HepG2 (cell line): ENCODE measurements around the gene EXOC6B. TPM values are rescaled to one million over a fixed set of nuclear protein-coding genes. Genes with fewer than 3 reads are reported as not detected.

Experiments
- ATAC-seq: fragments of 200-7000 bp; cut with Tn5 transposase; 3 replicates; pipeline ENCODE4 v1.9.1; 2020; ENCODE audit warnings: mild to moderate bottlenecking, moderate library complexity
- BruUV-seq: library from RNA; stranded (reverse); fragments of 400-500 nt; replicated peaks from 2 replicates; lab custom pipeline; 2021; lab: Mats Ljungman, UMichigan
- CTCF ChIA-PET: fragments of 300-600 bp; formaldehyde crosslinking; extraction: SDS; loops from one replicate; lab custom pipeline; 2021; ENCODE audit warnings: low total read pairs, inconsistent platforms, low intra/inter-chr PET ratio; lab: Yijun Ruan, JAX
- POLR2A ChIA-PET: fragments of 350-600 bp; sonication (Branson Sonifier 250); formaldehyde crosslinking; loops from one replicate; lab custom pipeline; 2020; ENCODE audit warnings: antibody characterized with exemption, inconsistent platforms; lab: Yijun Ruan, JAX
- DNase-seq: peaks from one replicate; pipeline ENCODE4 v3.0.0-alpha.2; 2015; ENCODE audit warnings: low spot score
- FAIRE-seq: peaks from 3 replicates; lab custom pipeline; 2011; peaks lifted over from hg19 to GRCh38; lab: Jason Lieb, UNC
- H2AFZ ChIP-seq: one replicate; pipeline ENCODE4 v1.6.1; 2011; ENCODE audit warnings: low read length, inconsistent platforms
- H3K27ac ChIP-seq: fragments of 300-600 bp; 3 replicates; pipeline ENCODE4 v1.8.0; 2011; ENCODE audit warnings: mixed run types, mild to moderate bottlenecking, mixed read lengths, low read length, inconsistent platforms; ENCODE audit not compliant: insufficient read depth; ENCODE audit errors: extremely low read length
- H3K27me3 ChIP-seq, 2 experiments: fragments of 200-600 bp in 1 of 2; 2 replicates in 1 of 2; 3 replicates in 1 of 2; pipeline versions ENCODE4 v1.6.0 to v1.8.0; 2011; ENCODE audit warnings: low read length in 2 of 2, mild to moderate bottlenecking in 2 of 2, moderate library complexity in 2 of 2, inconsistent platforms in 1 of 2; ENCODE audit not compliant: insufficient read depth in 2 of 2, control insufficient read depth in 1 of 2
- H3K36me3 ChIP-seq, 2 experiments: fragments of 200-600 bp in 1 of 2; replicated peaks in 1 of 2; 2 replicates in 1 of 2; 3 replicates in 1 of 2; pipeline versions ENCODE4 v1.5.1 to v1.8.0; 2011; ENCODE audit warnings: low read length in 2 of 2, inconsistent platforms in 1 of 2; ENCODE audit not compliant: insufficient read depth in 2 of 2, control insufficient read depth in 1 of 2
- H3K4me1 ChIP-seq: 2 replicates; pipeline ENCODE4 v1.5.1; 2012; ENCODE audit warnings: low read length, inconsistent platforms; ENCODE audit not compliant: insufficient read depth
- H3K4me2 ChIP-seq: 2 replicates; pipeline ENCODE4 v1.6.0; 2011; ENCODE audit warnings: low read depth, low read length, inconsistent platforms
- H3K4me3 ChIP-seq, 3 experiments: fragments of 200-600 bp in 1 of 3; sonication (generic), shearing (Covaris generic) in 1 of 3; replicated peaks in 1 of 3; 2 replicates each; pipeline ENCODE4 v1.5.1; 2011 to 2016; ENCODE audit warnings: low read length in 3 of 3, inconsistent platforms in 2 of 3, low read depth in 2 of 3, mild to moderate bottlenecking in 2 of 3, control low read depth in 1 of 3, mixed read lengths in 1 of 3; ENCODE audit not compliant: insufficient read depth in 1 of 3
- H3K79me2 ChIP-seq: one replicate; pipeline ENCODE4 v1.6.1; 2011; ENCODE audit warnings: low read length, inconsistent platforms; ENCODE audit not compliant: insufficient read depth
- H3K9ac ChIP-seq: 2 replicates; pipeline ENCODE4 v1.6.0; 2011; ENCODE audit warnings: mild to moderate bottlenecking, low read depth, low read length, inconsistent platforms; ENCODE audit not compliant: insufficient read depth
- H3K9me3 ChIP-seq: 2 replicates; pipeline ENCODE4 v1.5.1; 2012; ENCODE audit warnings: mild to moderate bottlenecking, low read length
- H4K20me1 ChIP-seq: 2 replicates; pipeline ENCODE4 v1.6.0; 2011; ENCODE audit warnings: inconsistent platforms, mild to moderate bottlenecking, low read length, moderate library complexity; ENCODE audit not compliant: insufficient read depth
- CEBPB ChIP-seq: IDR thresholded peaks from 2 replicates; pipeline ENCODE4 v1.6.1; 2011; ENCODE audit warnings: low read depth, low read length, improper control_type of control experiment, borderline replicate concordance
- GLI4 ChIP-seq: sonication (generic); formaldehyde crosslinking; IDR thresholded peaks from 2 replicates; pipeline ENCODE4 v1.5.1; 2020; ENCODE audit warnings: missing genetic modification reagents, mild to moderate bottlenecking, moderate library complexity, borderline replicate concordance
- GLMP ChIP-seq: sonication (generic); formaldehyde crosslinking; IDR thresholded peaks from 2 replicates; pipeline ENCODE4 v1.9.0; 2021; ENCODE audit warnings: missing genetic modification reagents, mild to moderate bottlenecking, borderline replicate concordance
- GTF2F1 ChIP-seq: fragments of 150-350 bp; IDR thresholded peaks from 2 replicates; pipeline ENCODE4 v1.6.1; 2014; ENCODE audit warnings: low read length
- JDP2 ChIP-seq: sonication (generic); formaldehyde crosslinking; IDR thresholded peaks from 2 replicates; pipeline ENCODE4 v1.8.1; 2022; ENCODE audit warnings: missing genetic modification reagents, borderline replicate concordance
- NCOA2 ChIP-seq: sonication (generic); formaldehyde crosslinking; IDR thresholded peaks from 2 replicates; pipeline ENCODE4 v1.8.0; 2022; ENCODE audit warnings: inconsistent platforms
- RAD51 ChIP-seq: fragments of 450-650 bp; IDR thresholded peaks from 2 replicates; pipeline ENCODE4 v1.6.1; 2016; ENCODE audit warnings: borderline replicate concordance
- SUZ12 ChIP-seq: fragments of 150-350 bp; IDR thresholded peaks from 2 replicates; pipeline ENCODE4 v1.6.1; 2014; ENCODE audit warnings: low read depth, low read length
- TEF ChIP-seq: sonication (generic); formaldehyde crosslinking; IDR thresholded peaks from 2 replicates; pipeline ENCODE4 v1.5.0; 2020; ENCODE audit warnings: missing genetic modification reagents
- TMF1 ChIP-seq: sonication (generic); formaldehyde crosslinking; IDR thresholded peaks from 2 replicates; pipeline ENCODE4 v1.8.1; 2022; ENCODE audit warnings: low read depth, missing genetic modification reagents
- WIZ ChIP-seq: sonication (generic); formaldehyde crosslinking; IDR thresholded peaks from 2 replicates; pipeline ENCODE4 v1.5.1; 2020; ENCODE audit warnings: mild to moderate bottlenecking, missing genetic modification reagents
- ZBTB44 ChIP-seq: sonication (generic); formaldehyde crosslinking; IDR thresholded peaks from 2 replicates; pipeline ENCODE4 v1.4.0; 2020; ENCODE audit warnings: missing genetic modification reagents
- ZNF124 ChIP-seq: sonication (generic); formaldehyde crosslinking; IDR thresholded peaks from 2 replicates; pipeline ENCODE4 v1.4.0; 2020; ENCODE audit warnings: missing genetic modification reagents
- ZNF225 ChIP-seq: sonication (generic); formaldehyde crosslinking; IDR thresholded peaks from 2 replicates; pipeline ENCODE4 v1.4.0; 2020; ENCODE audit warnings: mild to moderate bottlenecking, missing genetic modification reagents
- ZNF331 ChIP-seq: sonication (generic); formaldehyde crosslinking; IDR thresholded peaks from 2 replicates; pipeline ENCODE4 v1.4.0; 2020; ENCODE audit warnings: missing genetic modification reagents
- ZNF737 ChIP-seq: sonication (generic); formaldehyde crosslinking; IDR thresholded peaks from 2 replicates; pipeline ENCODE4 v1.5.0; 2020; ENCODE audit warnings: missing genetic modification reagents, mild to moderate bottlenecking, borderline replicate concordance
- ZZZ3 ChIP-seq: sonication (generic); formaldehyde crosslinking; IDR thresholded peaks from 2 replicates; pipeline ENCODE4 v1.4.0; 2020; ENCODE audit warnings: missing genetic modification reagents, mild to moderate bottlenecking, borderline replicate concordance
- in situ Hi-C: cut with HindIII; loops from 2 replicates; pipeline ENCODE4 v1.10.0; 2017; ENCODE audit warnings: low pct_unique_long_range_greater_than_20kb; ENCODE audit not compliant: extremely low pct_ligation_motif_present
- intact Hi-C: fragments of 100-400 bp; cut with micrococcal nuclease; formaldehyde crosslinking; loops from one replicate; pipeline ENCODE4 v1.10.0; 2022; ENCODE audit not compliant: unreplicated experiment
- polyA plus RNA-seq, 8 experiments: library from polyadenylated mRNA; depleted of rRNA in 3 of 8; stranded (reverse) in 7 of 8; unstranded in 1 of 8; fragments of >200 nt; fragmentation: Illumina TruSeq in 4 of 8; extraction: Trizol in 4 of 8; gene quantifications; 2 replicates each; pipeline versions ENCODE4 v1.2.1 to v1.2.3, GENCODE V29; 2011 to 2016; ENCODE audit warnings: low read depth in 4 of 8, missing spikeins in 1 of 8, mixed read lengths in 1 of 8; ENCODE audit not compliant: insufficient read depth in 1 of 8
- total RNA-seq, 5 experiments: library from RNA; depleted of rRNA; stranded (reverse); fragments of >200 nt; fragmentation: Illumina TruSeq; extraction: Trizol; gene quantifications; 2 replicates each; pipeline ENCODE4 v1.2.3, GENCODE V29; 2016; ENCODE audit warnings: low read depth in 1 of 5
- TF ChIP-seq, protein P1 (sequence below): sonication (generic); formaldehyde crosslinking; IDR thresholded peaks from 2 replicates; pipeline ENCODE4 v1.4.0; 2020; ENCODE audit warnings: mild to moderate bottlenecking, missing genetic modification reagents
- TF ChIP-seq, protein P2 (sequence below): IDR thresholded peaks from 2 replicates; pipeline ENCODE4 v1.6.1; 2016
- TF ChIP-seq, protein P3 (sequence below): sonication (generic); formaldehyde crosslinking; IDR thresholded peaks from 2 replicates; pipeline ENCODE4 v1.4.0; 2020; ENCODE audit warnings: missing genetic modification reagents, mild to moderate bottlenecking, borderline replicate concordance

Gene EXOC6B
- total and polyA plus RNA-seq, 2 of the 13 experiments (the other 11 are each of a cell fraction or from before 2014, with no cell fraction given): 9.1 to 15.9 TPM

DNA sequence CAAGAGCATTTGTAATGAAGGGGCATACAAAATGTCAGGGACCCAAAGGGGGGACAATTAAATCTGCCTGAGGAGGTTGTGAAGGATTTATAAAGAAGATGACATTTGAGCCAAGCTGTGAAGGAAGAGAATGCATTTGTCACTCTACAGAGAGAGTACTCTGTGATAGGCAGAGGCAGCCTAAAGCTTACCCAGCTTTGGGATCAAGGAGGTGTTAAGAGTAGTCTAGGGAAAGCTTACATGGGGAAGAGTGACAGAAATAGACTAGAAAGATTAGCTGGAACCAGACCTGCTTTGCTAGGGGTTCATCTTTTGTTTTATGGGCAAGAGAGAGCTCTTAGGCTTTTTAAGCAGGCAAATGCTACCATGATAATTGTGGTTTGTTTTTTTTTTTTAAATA is 509.1 kb downstream of the EXOC6B start:
- no TSS peak for BruUV-seq
- H4K20me1 ChIP-seq: no peaks in the 10 kb centered on the region
- TF ChIP-seq ZNF124 (CRISPR knock-in tag) (no peak), GLI4 (no peak), SUZ12 (no peak), TEF (CRISPR knock-in tag) (no peak), NCOA2 (CRISPR knock-in tag) (no peak), ZZZ3 (no peak), RAD51 (no peak), ZNF331 (CRISPR knock-in tag) (no peak), JDP2 (no peak), WIZ (CRISPR knock-in tag) (no peak), TMF1 (no peak), GTF2F1 (no peak), ZNF737 (no peak), ZBTB44 (CRISPR knock-in tag) (no peak), ZNF225 (CRISPR knock-in tag) (no peak), CEBPB (no peak), GLMP (no peak)
- TF ChIP-seq, protein P1, sequence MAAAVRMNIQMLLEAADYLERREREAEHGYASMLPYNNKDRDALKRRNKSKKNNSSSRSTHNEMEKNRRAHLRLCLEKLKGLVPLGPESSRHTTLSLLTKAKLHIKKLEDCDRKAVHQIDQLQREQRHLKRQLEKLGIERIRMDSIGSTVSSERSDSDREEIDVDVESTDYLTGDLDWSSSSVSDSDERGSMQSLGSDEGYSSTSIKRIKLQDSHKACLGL (CRISPR knock-in tag): no peak
- TF ChIP-seq, protein P2, sequence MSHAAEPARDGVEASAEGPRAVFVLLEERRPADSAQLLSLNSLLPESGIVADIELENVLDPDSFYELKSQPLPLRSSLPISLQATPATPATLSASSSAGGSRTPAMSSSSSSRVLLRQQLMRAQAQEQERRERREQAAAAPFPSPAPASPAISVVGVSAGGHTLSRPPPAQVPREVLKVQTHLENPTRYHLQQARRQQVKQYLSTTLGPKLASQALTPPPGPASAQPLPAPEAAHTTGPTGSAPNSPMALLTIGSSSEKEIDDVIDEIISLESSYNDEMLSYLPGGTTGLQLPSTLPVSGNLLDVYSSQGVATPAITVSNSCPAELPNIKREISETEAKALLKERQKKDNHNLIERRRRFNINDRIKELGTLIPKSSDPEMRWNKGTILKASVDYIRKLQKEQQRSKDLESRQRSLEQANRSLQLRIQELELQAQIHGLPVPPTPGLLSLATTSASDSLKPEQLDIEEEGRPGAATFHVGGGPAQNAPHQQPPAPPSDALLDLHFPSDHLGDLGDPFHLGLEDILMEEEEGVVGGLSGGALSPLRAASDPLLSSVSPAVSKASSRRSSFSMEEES (CRISPR knock-in tag): no peak
- TF ChIP-seq, protein P3, sequence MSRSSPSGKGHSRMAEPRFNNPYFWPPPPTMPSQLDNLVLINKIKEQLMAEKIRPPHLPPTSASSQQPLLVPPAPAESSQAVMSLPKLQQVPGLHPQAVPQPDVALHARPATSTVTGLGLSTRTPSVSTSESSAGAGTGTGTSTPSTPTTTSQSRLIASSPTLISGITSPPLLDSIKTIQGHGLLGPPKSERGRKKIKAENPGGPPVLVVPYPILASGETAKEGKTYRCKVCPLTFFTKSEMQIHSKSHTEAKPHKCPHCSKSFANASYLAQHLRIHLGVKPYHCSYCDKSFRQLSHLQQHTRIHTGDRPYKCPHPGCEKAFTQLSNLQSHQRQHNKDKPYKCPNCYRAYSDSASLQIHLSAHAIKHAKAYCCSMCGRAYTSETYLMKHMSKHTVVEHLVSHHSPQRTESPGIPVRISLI (CRISPR knock-in tag): no peak
- TF ChIP-seq, all 625 proteins: peak for 0
- no peak overlapping the region for H3K4me3 ChIP-seq
- H3K4me1 ChIP-seq: no peaks in the 10 kb centered on the region
- no peak overlapping the region for H3K9ac ChIP-seq
- no peaks in the 10 kb centered on the region for H3K79me2 ChIP-seq
- in situ Hi-C loops (no loop called here), intact Hi-C loops (no loop called here)
- H3K36me3 ChIP-seq: no peaks in the 10 kb centered on the region
- ChIA-PET POLR2A (no interaction called here), CTCF (no interaction called here)
- no peak for DNase-seq
- no peak overlapping the region for H3K27ac ChIP-seq
- no peaks in the 10 kb centered on the region for H3K27me3 ChIP-seq
- no peak overlapping the region for H2AFZ ChIP-seq
- ATAC-seq: no peak
- no peak overlapping the region for H3K4me2 ChIP-seq
- no peak for FAIRE-seq
- no peaks in the 10 kb centered on the region for H3K9me3 ChIP-seq
